Mucosa of stomach (tissue), 1 donor: ENCODE results near the gene ARHGAP25.

Experiments
- H3K27me3 ChIP-seq: one replicate; pipeline ENCODE4 v1.7.0; 2013; ENCODE audit warnings: mild to moderate bottlenecking, low read length; ENCODE audit not compliant: control insufficient read depth, insufficient read depth
- H3K36me3 ChIP-seq: one replicate; pipeline ENCODE4 v1.7.0; 2013; ENCODE audit warnings: low read length; ENCODE audit not compliant: control insufficient read depth, insufficient read depth
- H3K4me1 ChIP-seq: one replicate; pipeline ENCODE4 v1.7.0; 2013; ENCODE audit warnings: mild to moderate bottlenecking, low read length; ENCODE audit not compliant: control insufficient read depth, insufficient read depth
- H3K4me3 ChIP-seq: one replicate; pipeline ENCODE4 v1.7.0; 2013; ENCODE audit warnings: low read length
- H3K9ac ChIP-seq: one replicate; pipeline ENCODE4 v1.7.0; 2013; ENCODE audit warnings: mild to moderate bottlenecking, low read length, moderate library complexity
- H3K9me3 ChIP-seq: one replicate; pipeline ENCODE4 v1.7.0; 2013; ENCODE audit warnings: mild to moderate bottlenecking, low read length, moderate library complexity; ENCODE audit not compliant: control insufficient read depth
- donor health status: Pancreatic carcinoma.

The ARHGAP25 gene

GRCh38 chr2:68771211-68771751, 36.7 kb downstream of the ARHGAP25 start:
- H3K4me1 ChIP-seq: peaks cover 13% of the 10 kb centered on the region
- H3K4me3 ChIP-seq: no peak overlapping the region
- no peaks in the 10 kb centered on the region for H3K36me3 ChIP-seq
- no peaks in the 10 kb centered on the region for H3K27me3 ChIP-seq
- H3K9ac ChIP-seq: no peak overlapping the region
- H3K9me3 ChIP-seq: no peaks in the 10 kb centered on the region

DNA sequence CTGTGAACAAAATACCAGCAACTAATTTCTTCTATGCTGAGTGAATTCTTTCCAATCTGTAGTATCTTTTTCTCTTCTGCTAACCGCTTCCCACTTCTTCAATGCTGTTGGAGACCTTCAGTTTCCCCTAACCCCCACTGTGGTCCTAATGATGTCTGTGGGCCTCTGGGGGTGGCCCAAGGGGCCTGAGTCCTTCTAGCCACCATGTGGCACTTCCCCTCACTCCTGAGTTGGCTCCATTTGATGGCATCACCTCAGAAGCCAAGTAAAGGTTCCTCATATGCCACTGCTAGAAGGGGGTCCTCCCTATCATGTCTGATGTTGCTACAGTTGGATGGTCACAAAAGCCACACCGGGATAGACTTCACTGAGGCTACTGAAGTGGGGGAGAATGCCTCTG, 37.5 kb downstream of the ARHGAP25 start:
- no peaks in the 10 kb centered on the region for H3K27me3 ChIP-seq
- no peaks in the 10 kb centered on the region for H3K9me3 ChIP-seq
- peaks cover 8% of the 10 kb centered on the region for H3K4me1 ChIP-seq
- no peak overlapping the region for H3K4me3 ChIP-seq
- H3K9ac ChIP-seq: no peak overlapping the region
- no peaks in the 10 kb centered on the region for H3K36me3 ChIP-seq

DNA sequence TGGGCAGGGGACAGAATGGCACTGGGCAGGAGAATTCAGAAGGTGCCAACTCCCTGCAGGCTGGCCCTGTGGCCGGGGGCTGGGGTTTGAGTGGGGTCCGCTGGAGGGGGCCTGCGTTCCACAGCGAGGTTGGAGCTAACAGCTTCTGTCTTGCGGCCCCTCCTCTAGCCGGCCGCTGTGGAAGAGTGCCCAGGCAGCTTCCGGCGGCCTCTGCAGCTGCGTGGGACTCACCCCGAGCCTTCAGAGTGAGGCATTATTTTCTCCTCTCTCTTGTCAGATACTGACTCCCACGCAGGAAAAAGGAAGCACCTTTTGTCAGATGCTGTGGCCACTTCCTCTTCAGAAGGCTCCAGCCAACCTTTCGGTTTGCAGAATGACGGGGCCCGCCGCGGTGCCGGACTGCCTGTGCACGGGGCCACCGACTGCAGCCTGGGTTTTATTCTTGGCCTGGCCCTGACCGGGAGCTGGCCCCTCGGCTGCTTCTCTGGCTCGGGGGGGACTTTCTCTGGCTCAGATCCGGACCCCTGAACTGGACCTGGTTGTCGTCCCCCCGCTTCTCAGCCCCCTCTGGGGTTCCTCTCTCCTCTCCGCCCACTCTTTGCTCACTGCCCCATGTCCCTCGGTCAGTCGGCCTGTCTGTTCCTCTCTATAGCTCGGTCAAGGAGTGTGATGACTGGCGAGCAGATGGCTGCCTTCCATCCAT, 40.1 kb downstream of the ARHGAP25 start:
- H3K4me1 ChIP-seq: peaks cover 5% of the 10 kb centered on the region
- H3K36me3 ChIP-seq: no peaks in the 10 kb centered on the region
- H3K9ac ChIP-seq: no peak overlapping the region
- no peaks in the 10 kb centered on the region for H3K27me3 ChIP-seq
- H3K4me3 ChIP-seq: no peak overlapping the region
- H3K9me3 ChIP-seq: no peaks in the 10 kb centered on the region

DNA sequence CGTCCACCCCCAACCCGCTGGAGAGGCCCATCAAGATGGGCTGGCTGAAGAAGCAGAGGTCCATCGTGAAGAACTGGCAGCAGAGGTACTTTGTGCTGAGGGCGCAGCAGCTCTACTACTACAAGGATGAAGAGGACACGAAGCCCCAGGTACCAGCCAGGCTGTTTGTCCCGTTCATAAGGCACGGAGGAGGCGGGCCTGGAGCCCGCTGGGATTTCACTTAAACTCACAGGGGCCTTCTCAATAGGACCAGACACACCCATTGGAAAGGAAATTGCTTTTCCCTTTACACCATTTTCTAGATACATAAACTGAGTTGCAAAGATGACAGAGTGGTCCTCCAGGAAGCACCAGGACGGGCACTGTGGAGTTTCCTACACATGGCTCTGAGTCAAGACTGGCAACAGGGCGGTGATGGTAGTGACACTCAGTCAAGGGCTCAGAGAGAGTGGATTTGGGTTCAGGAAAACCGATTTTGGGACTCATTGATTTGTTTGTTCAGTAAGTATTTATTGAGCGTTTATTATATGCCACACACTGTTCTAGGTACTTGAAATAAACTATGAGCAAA, 40.7 kb downstream of the ARHGAP25 start:
- H3K4me3 ChIP-seq: no peak overlapping the region
- peaks cover 5% of the 10 kb centered on the region for H3K4me1 ChIP-seq
- H3K27me3 ChIP-seq: no peaks in the 10 kb centered on the region
- no peak overlapping the region for H3K9ac ChIP-seq
- no peaks in the 10 kb centered on the region for H3K36me3 ChIP-seq
- H3K9me3 ChIP-seq: no peaks in the 10 kb centered on the region

GRCh38 chr2:68776124-68776523, 41.5 kb downstream of the ARHGAP25 start:
- H3K4me3 ChIP-seq: no peak overlapping the region
- H3K9ac ChIP-seq: no peak overlapping the region
- H3K27me3 ChIP-seq: no peaks in the 10 kb centered on the region
- no peaks in the 10 kb centered on the region for H3K9me3 ChIP-seq
- H3K36me3 ChIP-seq: no peaks in the 10 kb centered on the region
- H3K4me1 ChIP-seq: peaks cover 5% of the 10 kb centered on the region

- Histone ChIP-seq H3K36me3 (no peaks in the 10 kb centered on the region), H3K4me3 (no peak overlapping the region), H3K4me1 (no peaks in the 10 kb centered on the region), H3K27me3 (no peaks in the 10 kb centered on the region), H3K9me3 (no peaks in the 10 kb centered on the region), H3K9ac (no peak overlapping the region)
These were observed 45.0 kb downstream of the ARHGAP25 start for GRCh38 chr2:68779595-68779994.

DNA sequence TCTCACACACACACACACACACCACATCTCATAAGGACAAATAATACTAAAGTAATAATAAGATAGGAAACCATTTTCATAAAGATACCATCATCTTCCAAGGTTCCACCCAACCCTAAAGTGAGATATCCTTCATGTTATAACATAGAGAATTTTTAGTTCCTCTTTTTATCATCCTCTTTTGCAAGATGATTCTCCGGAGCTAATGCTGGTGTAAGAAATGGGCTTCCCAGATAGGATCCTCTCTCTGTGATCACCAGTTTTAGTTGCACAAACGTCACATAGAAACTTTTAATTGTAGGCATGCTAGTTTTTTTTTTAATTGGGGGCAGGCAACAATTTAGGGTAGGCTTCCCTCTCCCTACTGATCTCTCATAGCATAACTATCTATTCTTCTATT, 49.6 kb downstream of the ARHGAP25 start:
- H3K36me3 ChIP-seq: no peaks in the 10 kb centered on the region
- no peak overlapping the region for H3K9ac ChIP-seq
- no peaks in the 10 kb centered on the region for H3K4me1 ChIP-seq
- no peak overlapping the region for H3K4me3 ChIP-seq
- H3K27me3 ChIP-seq: no peaks in the 10 kb centered on the region
- H3K9me3 ChIP-seq: no peaks in the 10 kb centered on the region

DNA sequence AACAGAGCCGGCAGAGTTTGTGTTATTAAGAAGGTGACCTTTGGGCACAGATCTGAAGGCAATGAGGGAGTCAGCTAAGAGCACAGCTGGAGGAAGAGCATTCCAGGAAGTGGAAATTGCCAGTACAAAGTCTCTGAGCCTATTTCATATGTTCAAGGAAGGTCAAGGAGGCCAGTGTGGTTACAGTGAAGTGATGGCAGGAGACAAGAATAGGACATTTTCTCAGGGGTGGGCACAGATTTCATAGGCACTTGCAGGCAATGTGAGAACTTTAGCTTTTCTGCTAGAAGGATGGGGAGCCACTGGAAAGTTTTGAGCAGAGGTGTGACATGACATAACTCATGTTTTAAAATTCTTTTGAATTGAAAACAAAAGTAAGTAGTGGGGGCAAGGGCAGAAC, 50.3 kb downstream of the ARHGAP25 start:
- Histone ChIP-seq H3K9ac (no peak overlapping the region), H3K4me3 (no peak overlapping the region), H3K4me1 (no peaks in the 10 kb centered on the region), H3K27me3 (no peaks in the 10 kb centered on the region), H3K9me3 (no peaks in the 10 kb centered on the region), H3K36me3 (no peaks in the 10 kb centered on the region)

GRCh38 chr2:68787356-68787755, 52.7 kb downstream of the ARHGAP25 start:
- no peaks in the 10 kb centered on the region for H3K9me3 ChIP-seq
- H3K4me3 ChIP-seq: no peak overlapping the region
- H3K9ac ChIP-seq: no peak overlapping the region
- H3K36me3 ChIP-seq: no peaks in the 10 kb centered on the region
- no peaks in the 10 kb centered on the region for H3K27me3 ChIP-seq
- H3K4me1 ChIP-seq: no peaks in the 10 kb centered on the region

- Histone ChIP-seq H3K4me3 (no peak overlapping the region), H3K9me3 (no peaks in the 10 kb centered on the region), H3K4me1 (no peaks in the 10 kb centered on the region), H3K36me3 (no peaks in the 10 kb centered on the region), H3K27me3 (no peaks in the 10 kb centered on the region), H3K9ac (no peak overlapping the region)
These were observed 55.0 kb downstream of the ARHGAP25 start for GRCh38 chr2:68789603-68790002.

- H3K9me3 ChIP-seq: no peaks in the 10 kb centered on the region
- no peaks in the 10 kb centered on the region for H3K4me1 ChIP-seq
- no peak overlapping the region for H3K4me3 ChIP-seq
- no peaks in the 10 kb centered on the region for H3K36me3 ChIP-seq
- H3K9ac ChIP-seq: no peak overlapping the region
- no peaks in the 10 kb centered on the region for H3K27me3 ChIP-seq
These were observed 56.0 kb downstream of the ARHGAP25 start for GRCh38 chr2:68790600-68790999.

DNA sequence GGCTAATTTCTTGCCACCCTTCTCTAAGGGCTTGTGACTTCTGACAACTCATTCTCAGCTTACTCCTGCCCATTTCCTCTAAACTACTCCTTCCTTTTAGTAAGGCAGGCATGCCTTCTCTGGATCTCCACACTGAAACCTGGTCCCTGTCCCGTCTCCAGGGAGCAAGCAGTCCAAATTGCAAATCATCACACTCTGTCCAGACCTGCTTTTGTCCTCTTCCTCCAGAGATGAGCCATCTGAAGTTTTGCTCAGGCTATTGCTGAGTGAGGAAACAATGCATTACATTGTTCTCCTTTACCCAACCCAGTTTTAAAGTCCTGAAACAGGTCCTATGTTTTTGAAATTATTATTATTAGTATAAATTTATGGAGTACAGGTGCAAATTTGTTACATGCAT, 57.3 kb downstream of the ARHGAP25 start:
- Histone ChIP-seq H3K4me3 (no peak overlapping the region), H3K36me3 (no peaks in the 10 kb centered on the region), H3K9me3 (no peaks in the 10 kb centered on the region), H3K4me1 (no peaks in the 10 kb centered on the region), H3K9ac (no peak overlapping the region), H3K27me3 (no peaks in the 10 kb centered on the region)
